Suprapubic skin (tissue), 3 donors: ENCODE results near the gene NDUFV1.

Experiments
- CTCF ChIP-seq, 2 donors: fragments of 200-600 bp in 1 of 2; fragments of 450-650 bp in 1 of 2; sonication (generic) in 1 of 2; IDR thresholded peaks; one replicate each; pipeline ENCODE4 v1.5.1; 2016 to 2019; ENCODE audit warnings: antibody characterized with exemption in 2 of 2, mild to moderate bottlenecking in 1 of 2, moderate library complexity in 1 of 2
- POLR2AphosphoS5 ChIP-seq, 3 donors: sonication (generic); formaldehyde crosslinking; IDR thresholded peaks; one replicate each; pipeline ENCODE4 v1.6.1; 2017; ENCODE audit warnings: antibody characterized with exemption in 3 of 3

- no peak for TF ChIP-seq POLR2AphosphoS5 (IDR thresholded peaks at IDR 0.05)
- no peak for TF ChIP-seq CTCF (IDR thresholded peaks at IDR 0.05)
Observed at GRCh38 chr11:67642173-67643120, 35.7 kb downstream of the NDUFV1 start.
